Colonic mucosa (tissue), 4 donors: ENCODE data around the gene RPTOR. TPM values are rescaled to one million over a fixed set of nuclear protein-coding genes. Genes with fewer than 3 reads are reported as not detected.

ENCODE experiments used
- DNase-seq: peaks from one replicate; pipeline ENCODE4 v3.0.0-alpha.2; 2020
- H3K27ac ChIP-seq: fragments of 200-600 bp; one replicate; pipeline ENCODE4 v1.8.0; 2021
- H3K27me3 ChIP-seq: fragments of 200-600 bp; one replicate; pipeline ENCODE4 v1.8.0; 2021
- H3K36me3 ChIP-seq: fragments of 200-600 bp; one replicate; pipeline ENCODE4 v1.8.0; 2021
- H3K4me1 ChIP-seq: fragments of 200-600 bp; one replicate; pipeline ENCODE4 v1.8.0; 2021; ENCODE audit warnings: mild to moderate bottlenecking
- H3K4me3 ChIP-seq: fragments of 200-600 bp; one replicate; pipeline ENCODE4 v1.8.0; 2021
- H3K9ac ChIP-seq, 2 donors: one replicate each; pipeline ENCODE4 v1.7.0; 2013; ENCODE audit warnings: control low read depth in 2 of 2, low read depth in 2 of 2, low read length in 2 of 2
- H3K9me3 ChIP-seq: fragments of 200-600 bp; one replicate; pipeline ENCODE4 v1.8.0; 2021
- CTCF ChIP-seq: fragments of 200-600 bp; IDR thresholded peaks from one replicate; pipeline ENCODE4 v1.8.0; 2022; ENCODE audit warnings: antibody characterized with exemption, mild to moderate bottlenecking
- intact Hi-C: fragments of 100-400 bp; cut with DNase I; formaldehyde crosslinking; loops from one replicate; pipeline ENCODE4 v1.14.1; 2022
- total RNA-seq, 2 donors: library from RNA; stranded (reverse); fragmentation: NEBNext Ultra II Directional in 1 of 2; extraction: Animal tissue kit (Norgen Biotek cat#: 25700) in 1 of 2; gene quantifications; one replicate each; pipeline ENCODE4 v1.2.1, GENCODE V29; 2021
- donor health status: healthy.
- donor health status: DM: no; HTN: no; CAD: no.
- donor health status: DM: no; HTN: no; CAD: no.

RPTOR gene
- total RNA-seq, 2 donors from 2014 or later = 21.2 to 39.6 TPM

GRCh38 chr17:80964859-80965580 is 420.4 kb downstream of the RPTOR start:
- Histone ChIP-seq H3K9ac (no peak overlapping the region), H3K4me3 (no peak overlapping the region), H3K4me1 (no peaks in the 10 kb centered on the region), H3K9me3 (no peaks in the 10 kb centered on the region), H3K27me3 (peaks cover 4% of the 10 kb centered on the region), H3K36me3 (no peaks in the 10 kb centered on the region), H3K27ac (no peak overlapping the region)
- TF ChIP-seq CTCF = no peak
- no peak for DNase-seq
- intact Hi-C loops = no loop called here

GRCh38 chr17:80965606-80966005 is 421.0 kb downstream of the RPTOR start:
- no peak for TF ChIP-seq CTCF
- H3K9ac ChIP-seq = no peak overlapping the region
- no peaks in the 10 kb centered on the region for H3K36me3 ChIP-seq
- intact Hi-C loops = no loop called here
- peaks cover 4% of the 10 kb centered on the region for H3K27me3 ChIP-seq
- no peak overlapping the region for H3K4me3 ChIP-seq
- DNase-seq = no peak
- no peaks in the 10 kb centered on the region for H3K4me1 ChIP-seq
- H3K9me3 ChIP-seq = no peaks in the 10 kb centered on the region
- no peak overlapping the region for H3K27ac ChIP-seq

GRCh38 chr17:80967404-80967872 is 422.8 kb downstream of the RPTOR start:
- Histone ChIP-seq H3K4me3 (no peak overlapping the region), H3K9me3 (no peaks in the 10 kb centered on the region), H3K27ac (no peak overlapping the region), H3K36me3 (no peaks in the 10 kb centered on the region), H3K9ac (no peak overlapping the region), H3K4me1 (no peaks in the 10 kb centered on the region), H3K27me3 (peaks cover 4% of the 10 kb centered on the region)
- intact Hi-C loops = no loop called here
- TF ChIP-seq CTCF = no peak
- no peak for DNase-seq

DNA sequence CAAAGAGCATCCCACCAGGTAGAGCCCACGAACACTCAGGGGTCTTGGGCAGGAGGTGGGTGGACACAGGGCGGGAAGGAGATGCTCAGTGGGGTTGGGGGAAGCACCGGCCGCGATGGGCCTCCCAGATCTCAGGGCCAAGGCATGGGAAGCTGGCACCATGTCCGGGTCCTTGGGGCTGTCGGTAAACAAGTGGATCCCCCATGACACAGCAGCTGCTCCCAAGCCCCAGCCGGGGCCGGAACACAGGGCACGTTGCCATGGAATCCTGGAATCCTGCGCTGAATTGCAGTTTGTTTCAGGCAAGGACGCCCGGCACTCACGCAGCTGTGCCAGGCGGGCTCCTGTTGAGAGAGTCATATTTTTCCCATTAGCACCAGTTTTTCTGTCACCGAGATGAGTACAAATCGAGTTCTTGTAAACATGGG is 424.0 kb downstream of the RPTOR start:
- H3K9ac ChIP-seq = no peak overlapping the region
- H3K36me3 ChIP-seq = no peaks in the 10 kb centered on the region
- intact Hi-C loops = no loop called here
- no peak overlapping the region for H3K4me3 ChIP-seq
- no peaks in the 10 kb centered on the region for H3K9me3 ChIP-seq
- no peak for DNase-seq
- peaks cover 4% of the 10 kb centered on the region for H3K27me3 ChIP-seq
- H3K27ac ChIP-seq = no peak overlapping the region
- TF ChIP-seq CTCF = no peak
- no peaks in the 10 kb centered on the region for H3K4me1 ChIP-seq

- H3K27me3 ChIP-seq = peaks cover 4% of the 10 kb centered on the region
- H3K9ac ChIP-seq = no peak overlapping the region
- no peak overlapping the region for H3K4me3 ChIP-seq
- H3K36me3 ChIP-seq = no peaks in the 10 kb centered on the region
- no peak overlapping the region for H3K27ac ChIP-seq
- intact Hi-C loops = no loop called here
- no peaks in the 10 kb centered on the region for H3K9me3 ChIP-seq
- no peak for DNase-seq
- no peak for TF ChIP-seq CTCF
- no peaks in the 10 kb centered on the region for H3K4me1 ChIP-seq
These were observed 424.5 kb downstream of the RPTOR start for GRCh38 chr17:80969030-80969673.
